IPS-18a (cell line): ENCODE measurements around the gene CISH.

Experiments used
- H3K27ac ChIP-seq: one replicate; pipeline ENCODE4 v1.5.1; 2013; ENCODE audit warnings: low read length
- H3K27me3 ChIP-seq: one replicate; pipeline ENCODE4 v1.6.1; 2013; ENCODE audit warnings: mild to moderate bottlenecking, low read length; ENCODE audit not compliant: control insufficient read depth, insufficient read depth
- H3K36me3 ChIP-seq: one replicate; pipeline ENCODE4 v1.6.1; 2013; ENCODE audit warnings: low read depth, low read length; ENCODE audit not compliant: control insufficient read depth
- H3K4me1 ChIP-seq: one replicate; pipeline ENCODE4 v1.6.1; 2013; ENCODE audit warnings: low read depth, low read length; ENCODE audit not compliant: control insufficient read depth
- H3K4me3 ChIP-seq: one replicate; pipeline ENCODE4 v1.5.1; 2013; ENCODE audit warnings: low read length
- H3K9ac ChIP-seq: one replicate; pipeline ENCODE4 v1.6.1; 2013; ENCODE audit warnings: mild to moderate bottlenecking, low read length, moderate library complexity
- H3K9me3 ChIP-seq: one replicate; pipeline ENCODE4 v1.6.1; 2013; ENCODE audit warnings: low read depth, low read length; ENCODE audit not compliant: control insufficient read depth

Gene CISH

DNA sequence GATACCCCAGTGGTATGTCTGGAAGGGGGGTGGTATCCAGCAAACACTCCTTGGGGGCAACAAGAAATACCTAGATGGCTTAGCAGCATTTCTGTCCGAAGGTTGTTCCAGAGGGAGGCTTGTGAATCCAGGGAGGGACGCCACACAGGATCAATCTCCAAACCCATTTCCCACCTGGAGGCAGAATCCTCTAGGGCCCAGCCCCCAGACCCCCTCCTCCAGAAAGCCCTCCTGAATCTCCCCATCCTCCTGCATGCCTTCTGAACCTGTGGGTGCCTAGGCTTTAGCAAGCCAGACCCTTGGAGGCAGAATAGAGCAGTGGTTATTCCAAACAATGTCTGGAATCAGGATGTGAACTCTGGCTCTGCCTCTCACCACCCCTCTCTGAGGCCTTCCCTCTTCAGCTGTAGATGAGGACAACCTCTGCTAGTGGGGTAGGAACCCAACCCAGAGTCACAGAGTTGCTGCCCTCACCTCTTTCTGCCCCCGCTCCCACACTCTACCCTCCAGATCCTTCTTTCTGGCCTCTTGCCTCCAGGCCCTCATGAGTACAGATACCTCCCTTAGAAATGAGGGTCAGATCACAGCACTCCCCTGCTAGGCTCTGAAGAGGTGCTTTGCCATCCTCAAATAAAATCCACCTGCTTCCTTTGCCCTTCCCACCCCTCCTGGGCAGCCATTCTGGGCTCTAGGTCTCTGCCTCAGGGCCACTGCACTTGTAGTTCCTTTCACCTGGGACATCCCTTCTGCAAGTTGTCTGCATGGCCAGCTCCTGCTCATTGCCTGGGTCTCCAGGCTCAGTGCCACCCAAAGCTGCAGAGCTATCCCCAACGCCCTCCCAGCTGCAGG is 8.1 kb downstream of the CISH start:
- no peaks in the 10 kb centered on the region for H3K27me3 ChIP-seq
- no peaks in the 10 kb centered on the region for H3K4me1 ChIP-seq
- H3K4me3 ChIP-seq: no peak overlapping the region
- H3K36me3 ChIP-seq: no peaks in the 10 kb centered on the region
- no peak overlapping the region for H3K9ac ChIP-seq
- H3K9me3 ChIP-seq: no peaks in the 10 kb centered on the region
- H3K27ac ChIP-seq: no peak overlapping the region

DNA sequence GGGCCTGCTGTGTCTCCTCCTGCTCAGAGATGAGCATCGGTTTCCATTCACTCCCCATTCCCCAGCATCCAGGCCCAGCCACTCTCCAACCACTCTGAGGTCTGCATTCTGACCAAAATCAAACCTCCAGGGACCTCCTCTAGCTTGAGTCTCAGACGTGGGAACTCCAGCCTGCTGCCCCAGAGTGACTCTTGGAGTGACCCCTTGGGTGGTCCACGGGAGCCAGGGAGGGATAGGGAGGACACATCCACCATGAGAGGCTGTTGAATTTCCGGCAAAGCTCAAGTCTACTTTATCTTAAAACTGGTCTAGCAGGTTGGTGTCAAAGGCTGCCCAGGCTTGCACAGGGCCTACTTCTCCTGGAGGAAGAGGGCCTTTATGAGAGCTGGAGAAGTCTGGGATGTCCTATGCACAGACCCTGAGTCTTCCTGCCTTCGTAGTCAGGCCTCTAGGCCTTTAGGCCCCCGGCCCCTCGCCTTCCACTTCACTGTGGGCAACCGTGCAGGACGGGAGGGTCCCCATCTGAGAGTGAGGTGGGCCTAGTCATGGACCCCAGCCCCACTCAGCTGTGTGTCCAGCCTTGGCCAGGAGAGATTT is 8.9 kb downstream of the CISH start:
- H3K27me3 ChIP-seq: no peaks in the 10 kb centered on the region
- no peak overlapping the region for H3K4me3 ChIP-seq
- H3K9me3 ChIP-seq: no peaks in the 10 kb centered on the region
- no peak overlapping the region for H3K27ac ChIP-seq
- H3K4me1 ChIP-seq: no peaks in the 10 kb centered on the region
- no peak overlapping the region for H3K9ac ChIP-seq
- no peaks in the 10 kb centered on the region for H3K36me3 ChIP-seq

DNA sequence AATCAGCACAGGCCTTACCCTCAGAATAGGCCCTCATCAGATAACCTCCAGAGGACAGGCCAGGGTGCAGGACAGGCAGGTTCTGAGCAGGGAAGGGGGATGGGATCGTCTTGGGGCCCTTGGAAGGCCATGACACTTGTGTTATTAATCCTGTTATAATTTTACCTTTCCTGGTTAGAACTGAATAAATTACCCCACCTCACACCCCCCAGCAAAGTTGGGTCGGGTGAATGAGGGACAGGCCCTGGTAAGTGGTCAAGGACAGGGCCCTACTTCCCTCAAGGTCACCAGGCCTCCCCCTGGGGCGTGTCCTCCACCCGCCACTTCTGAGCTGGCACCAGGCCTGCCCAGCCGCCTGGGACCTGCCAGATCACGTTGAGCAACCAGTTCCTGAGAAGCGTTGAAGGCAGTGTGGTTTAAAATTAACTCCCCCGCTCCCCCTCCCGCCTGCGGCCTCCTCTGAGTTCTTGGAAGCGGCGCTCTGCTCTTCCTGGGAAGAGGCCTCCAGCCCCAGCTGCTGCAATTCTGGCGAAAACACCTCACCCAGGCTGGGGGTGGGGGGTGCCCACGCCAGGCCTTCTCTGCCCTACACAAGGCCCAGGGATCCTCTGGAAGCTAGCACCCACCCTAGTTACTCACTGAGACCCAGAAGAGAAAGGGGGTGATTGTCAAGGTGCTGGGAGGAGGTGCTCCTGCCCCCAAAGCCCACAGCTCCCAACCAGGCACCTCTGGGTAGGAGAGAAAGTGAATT is 10.6 kb downstream of the CISH start:
- Histone ChIP-seq H3K4me3 (no peak overlapping the region), H3K4me1 (no peaks in the 10 kb centered on the region), H3K36me3 (no peaks in the 10 kb centered on the region), H3K27me3 (no peaks in the 10 kb centered on the region), H3K9me3 (no peaks in the 10 kb centered on the region), H3K27ac (no peak overlapping the region), H3K9ac (no peak overlapping the region)

DNA sequence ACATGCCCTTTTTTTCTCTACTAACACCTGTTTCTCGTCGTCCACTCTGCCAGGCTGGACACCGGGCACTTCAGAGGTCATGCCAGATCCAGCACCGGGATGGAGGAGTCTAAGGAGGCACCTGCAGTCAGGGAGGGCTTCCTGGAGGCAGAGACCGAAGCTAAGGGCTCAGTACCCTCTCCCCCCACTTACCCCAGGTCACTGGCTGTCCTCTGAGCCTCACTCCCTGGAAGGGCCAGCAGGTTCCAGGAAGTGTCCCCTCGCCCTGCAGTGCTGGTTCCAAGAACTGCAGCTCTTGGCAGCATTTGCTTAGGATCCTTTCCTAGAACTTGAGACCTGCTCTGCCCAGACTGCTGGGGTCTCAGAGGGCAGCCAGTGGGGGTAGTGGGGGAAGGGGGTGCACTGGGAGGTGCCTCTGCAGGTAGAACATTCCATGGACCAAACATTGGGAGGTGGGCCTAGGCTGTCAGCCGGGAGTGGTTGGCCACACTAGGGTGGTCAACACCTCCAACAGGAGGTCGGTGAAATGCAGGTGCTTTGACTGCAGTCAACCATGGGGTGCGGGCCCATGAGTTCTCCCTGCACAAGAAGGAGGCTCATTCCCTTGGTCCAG is 11.3 kb downstream of the CISH start:
- H3K27ac ChIP-seq: no peak overlapping the region
- H3K9ac ChIP-seq: no peak overlapping the region
- no peaks in the 10 kb centered on the region for H3K4me1 ChIP-seq
- H3K9me3 ChIP-seq: no peaks in the 10 kb centered on the region
- H3K27me3 ChIP-seq: no peaks in the 10 kb centered on the region
- no peaks in the 10 kb centered on the region for H3K36me3 ChIP-seq
- no peak overlapping the region for H3K4me3 ChIP-seq

DNA sequence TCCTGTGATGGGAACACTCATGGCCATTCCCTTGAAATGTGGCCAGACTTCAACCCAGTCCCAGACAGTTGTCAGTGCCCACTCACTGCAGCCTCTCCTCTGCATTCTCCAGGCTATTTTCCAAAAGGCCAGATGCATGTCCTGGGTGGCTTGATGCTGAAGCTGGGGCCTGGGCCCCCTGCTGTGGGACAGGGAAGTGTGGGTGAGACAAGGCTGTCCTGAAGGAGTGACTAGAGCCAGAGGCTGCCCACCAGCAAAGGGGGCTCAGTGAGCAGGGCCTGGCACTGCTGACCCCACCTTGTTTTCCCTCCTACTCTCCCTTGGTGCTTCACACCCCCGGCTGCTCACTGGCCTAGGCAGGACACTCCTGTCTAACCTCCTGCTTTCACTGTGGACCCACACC is 11.9 kb downstream of the CISH start:
- H3K9me3 ChIP-seq: no peaks in the 10 kb centered on the region
- no peaks in the 10 kb centered on the region for H3K27me3 ChIP-seq
- H3K4me1 ChIP-seq: no peaks in the 10 kb centered on the region
- no peaks in the 10 kb centered on the region for H3K36me3 ChIP-seq
- no peak overlapping the region for H3K4me3 ChIP-seq
- H3K27ac ChIP-seq: no peak overlapping the region
- no peak overlapping the region for H3K9ac ChIP-seq

DNA sequence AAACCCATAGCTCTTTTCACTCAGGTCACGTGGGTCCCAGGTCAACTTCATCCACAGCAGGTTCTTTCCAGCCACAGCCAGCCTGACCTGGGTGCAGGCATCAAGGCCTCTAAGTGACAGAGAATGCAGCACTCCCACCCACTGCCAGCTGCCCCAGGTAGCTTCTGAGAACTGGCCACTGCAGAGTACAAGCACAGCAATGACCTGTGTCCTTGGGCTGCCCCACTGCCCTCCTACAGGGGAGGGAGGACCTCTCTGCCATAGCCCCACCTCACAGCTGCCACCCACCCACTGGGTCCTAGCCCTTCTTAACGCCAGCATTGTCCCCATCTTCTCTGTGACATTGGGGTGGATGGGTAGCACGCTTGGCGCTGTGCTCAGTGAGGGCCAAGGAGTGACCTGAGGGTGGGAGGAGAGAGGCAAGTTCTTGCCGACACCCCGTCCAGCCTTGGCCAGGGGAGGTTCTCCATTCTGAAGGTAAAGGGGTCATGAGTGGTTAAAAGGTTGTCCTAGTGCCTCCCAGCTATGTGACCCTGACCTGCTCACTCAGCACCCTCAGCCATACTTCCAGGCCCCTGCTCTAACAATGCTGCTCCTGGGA is 12.4 kb downstream of the CISH start:
- H3K36me3 ChIP-seq: no peaks in the 10 kb centered on the region
- H3K4me1 ChIP-seq: no peaks in the 10 kb centered on the region
- no peaks in the 10 kb centered on the region for H3K27me3 ChIP-seq
- no peak overlapping the region for H3K9ac ChIP-seq
- no peak overlapping the region for H3K27ac ChIP-seq
- H3K9me3 ChIP-seq: no peaks in the 10 kb centered on the region
- no peak overlapping the region for H3K4me3 ChIP-seq

DNA sequence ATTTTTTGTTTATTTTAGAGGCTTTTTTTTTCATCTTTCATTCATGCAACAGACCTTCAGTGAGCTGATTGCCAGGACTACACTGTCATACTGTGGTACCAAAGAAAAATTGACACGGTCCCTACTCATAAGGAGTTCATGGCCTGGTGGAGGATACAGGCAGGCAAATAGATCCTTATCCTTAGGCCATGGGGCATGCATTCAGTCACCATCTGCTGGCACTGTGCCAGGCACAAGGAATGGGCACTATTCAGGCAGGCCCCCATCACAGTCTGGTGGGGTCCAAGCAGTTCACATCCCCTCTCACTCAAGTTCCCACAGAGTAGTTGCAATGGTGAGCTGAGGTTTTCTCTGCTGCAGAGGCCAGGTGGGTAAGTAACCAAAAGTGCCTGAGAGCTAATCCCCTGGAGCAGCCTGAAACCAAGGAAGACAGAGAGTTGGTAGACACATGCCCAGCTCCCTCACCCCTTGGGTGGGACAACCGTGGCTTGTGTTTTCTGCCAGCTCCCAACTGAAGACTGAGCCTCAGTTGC is 17.3 kb downstream of the CISH start:
- Histone ChIP-seq H3K9ac (no peak overlapping the region), H3K4me1 (no peaks in the 10 kb centered on the region), H3K9me3 (no peaks in the 10 kb centered on the region), H3K4me3 (no peak overlapping the region), H3K27ac (no peak overlapping the region), H3K36me3 (no peaks in the 10 kb centered on the region), H3K27me3 (no peaks in the 10 kb centered on the region)

DNA sequence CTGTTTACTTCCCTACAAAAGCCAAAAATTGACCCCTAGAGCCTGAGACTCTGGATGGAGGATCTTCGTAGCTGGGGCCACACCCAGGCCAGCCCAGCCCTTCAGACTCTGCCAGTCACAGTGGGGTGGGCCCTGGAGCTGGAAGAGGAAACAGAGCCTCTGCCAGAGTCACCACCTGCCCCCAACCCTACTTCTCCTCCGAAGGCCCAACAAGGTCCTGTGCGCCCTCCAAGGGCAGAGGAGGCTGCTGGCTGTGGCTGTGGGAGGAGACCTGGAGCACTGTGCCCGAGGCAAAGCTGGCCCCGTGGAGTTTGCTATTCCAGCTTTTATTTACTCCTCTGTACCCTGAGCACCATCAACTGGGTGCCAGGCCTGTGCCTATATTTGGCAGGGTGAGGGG is 19.0 kb downstream of the CISH start:
- Histone ChIP-seq H3K27ac (no peak overlapping the region), H3K9me3 (no peaks in the 10 kb centered on the region), H3K27me3 (no peaks in the 10 kb centered on the region), H3K4me3 (no peak overlapping the region), H3K4me1 (no peaks in the 10 kb centered on the region), H3K36me3 (no peaks in the 10 kb centered on the region), H3K9ac (no peak overlapping the region)

DNA sequence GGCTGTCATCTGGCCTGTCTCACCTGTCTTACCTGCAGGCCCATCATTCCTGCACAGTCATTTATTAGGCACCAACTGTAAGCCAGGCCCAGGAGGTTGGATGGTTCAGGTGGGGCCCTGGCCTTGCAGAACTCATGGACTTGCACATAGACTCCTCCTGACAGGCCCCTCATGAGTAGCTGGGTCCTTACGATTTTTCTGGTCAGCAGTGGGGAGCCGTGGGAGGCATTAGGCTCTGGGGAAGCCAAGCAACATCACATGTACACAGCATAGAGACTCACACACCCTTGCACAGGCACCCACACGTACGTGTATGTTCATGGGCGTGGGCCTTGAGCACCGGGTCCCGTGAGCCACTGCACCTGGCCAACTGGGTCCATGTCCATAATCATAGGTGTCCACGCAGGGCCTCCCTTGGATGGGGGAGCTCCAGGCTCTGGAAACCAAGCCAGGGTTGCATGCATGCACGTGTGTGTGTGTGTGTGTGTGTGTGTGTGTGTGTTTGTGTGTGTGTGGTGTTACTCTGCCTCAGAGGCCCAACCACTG is 20.3 kb downstream of the CISH start:
- Histone ChIP-seq H3K9me3 (no peaks in the 10 kb centered on the region), H3K9ac (no peak overlapping the region), H3K27me3 (no peaks in the 10 kb centered on the region), H3K4me3 (no peak overlapping the region), H3K4me1 (no peaks in the 10 kb centered on the region), H3K27ac (no peak overlapping the region), H3K36me3 (no peaks in the 10 kb centered on the region)

DNA sequence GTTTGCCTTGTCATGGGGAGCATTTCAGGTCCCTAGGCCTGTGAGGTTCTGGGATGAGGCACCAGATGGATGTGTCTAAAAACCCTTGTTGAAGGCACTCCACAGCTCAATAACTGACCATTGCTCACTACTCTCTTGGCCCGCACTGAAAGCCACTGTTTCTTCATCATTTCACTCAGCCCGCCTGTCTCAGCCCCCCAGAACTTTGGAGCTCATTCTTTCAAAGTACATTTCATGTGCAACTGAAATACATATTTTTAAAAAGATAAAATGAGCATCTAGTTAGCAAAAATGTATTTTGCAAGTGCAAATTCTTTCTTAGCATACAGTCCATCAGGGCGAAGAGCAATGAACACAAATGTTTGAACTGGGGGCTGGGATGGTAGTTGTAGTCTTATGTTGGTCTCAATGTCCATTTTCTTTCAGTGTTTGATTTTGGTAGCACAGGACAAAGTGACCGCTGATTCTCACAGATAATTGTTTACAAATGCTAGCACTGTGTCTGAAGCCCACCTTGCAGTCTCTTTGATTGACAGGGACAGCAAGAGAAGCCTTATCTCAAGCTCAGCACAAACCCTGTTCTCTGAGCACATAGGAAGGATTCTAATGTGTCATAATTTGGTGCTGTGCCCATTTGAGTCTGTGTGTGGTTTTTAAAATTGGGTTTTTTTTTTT is 22.7 kb downstream of the CISH start:
- H3K27ac ChIP-seq: no peak overlapping the region
- H3K4me1 ChIP-seq: no peaks in the 10 kb centered on the region
- H3K4me3 ChIP-seq: no peak overlapping the region

More for the DNA sequence above, 22.7 kb downstream of the CISH start:
- Histone ChIP-seq H3K9me3 (no peaks in the 10 kb centered on the region), H3K36me3 (no peaks in the 10 kb centered on the region), H3K27me3 (no peaks in the 10 kb centered on the region), H3K9ac (no peak overlapping the region)
